Stimulated activated naive CD8-positive, alpha-beta T cell treated with anti-CD3 and anti-CD28 coated beads, Interleukin-15, Interleukin-2, amounts not matched to agents 100 U/mL and 50 U/mL, for 24 hours (primary cell): Measurements from ENCODE around the gene NDUFA13.
A peak's percentile ranks its signal among the peaks of the same experiment; 100 is the strongest.

Source experiments
- ATAC-seq: fragments of 150-1000 bp; cut with Tn5 transposase; one replicate; pipeline ENCODE4 v1.10.0; 2021
- DNase-seq: peaks from one replicate; pipeline ENCODE4 v3.0.0; 2021

The NDUFA13 gene

DNA sequence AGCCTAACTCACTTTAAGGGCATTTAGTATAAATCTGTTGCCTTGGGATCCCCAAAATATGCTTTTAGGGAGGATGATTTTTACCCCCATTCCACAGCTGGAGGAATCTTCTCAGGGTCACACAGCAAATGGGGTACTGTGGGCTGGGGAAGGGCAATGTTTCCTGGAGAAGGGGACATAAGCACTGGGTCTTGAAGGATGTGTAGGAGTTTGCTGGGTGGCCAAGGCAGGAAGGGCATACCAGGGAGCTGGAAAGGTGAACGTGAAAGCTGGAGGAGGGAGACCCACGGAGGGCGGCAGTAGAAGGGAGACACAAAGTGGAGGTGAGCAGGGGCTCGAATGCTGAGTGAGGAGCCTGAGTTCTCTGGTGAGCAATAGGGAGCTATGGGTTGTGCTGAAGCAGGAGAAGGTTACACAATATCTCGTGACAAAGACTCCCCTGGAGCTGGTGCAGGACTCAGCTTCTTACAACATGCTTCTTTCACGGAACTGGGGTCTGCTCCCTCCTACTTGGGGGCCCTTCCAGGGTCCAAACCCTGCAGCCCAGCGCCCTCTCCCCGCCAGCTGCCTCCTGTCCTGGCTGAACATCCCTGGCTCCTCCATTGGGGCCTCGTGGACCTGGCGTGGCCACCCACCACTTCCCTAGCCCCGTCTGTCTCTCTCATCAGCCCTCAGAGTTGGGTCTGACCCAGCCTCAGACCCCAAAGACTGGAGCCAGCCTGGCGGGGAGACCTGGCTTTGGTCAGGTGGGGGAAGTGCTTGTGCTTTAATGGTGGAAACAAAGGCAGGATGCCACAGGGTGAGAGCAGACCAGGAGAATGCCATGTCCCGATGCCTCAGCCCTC lies 33.1 kb downstream of the NDUFA13 start:
- no peak for ATAC-seq
- DNase-seq, result no peak

- DNase-seq, result no peak
- ATAC-seq, result no peak
Measured at GRCh38 chr19:19549804-19550464, 33.9 kb downstream of the NDUFA13 start.

GRCh38 chr19:19550485-19550929 lies 34.5 kb downstream of the NDUFA13 start:
- DNase-seq (no peak), ATAC-seq (no peak)

DNA sequence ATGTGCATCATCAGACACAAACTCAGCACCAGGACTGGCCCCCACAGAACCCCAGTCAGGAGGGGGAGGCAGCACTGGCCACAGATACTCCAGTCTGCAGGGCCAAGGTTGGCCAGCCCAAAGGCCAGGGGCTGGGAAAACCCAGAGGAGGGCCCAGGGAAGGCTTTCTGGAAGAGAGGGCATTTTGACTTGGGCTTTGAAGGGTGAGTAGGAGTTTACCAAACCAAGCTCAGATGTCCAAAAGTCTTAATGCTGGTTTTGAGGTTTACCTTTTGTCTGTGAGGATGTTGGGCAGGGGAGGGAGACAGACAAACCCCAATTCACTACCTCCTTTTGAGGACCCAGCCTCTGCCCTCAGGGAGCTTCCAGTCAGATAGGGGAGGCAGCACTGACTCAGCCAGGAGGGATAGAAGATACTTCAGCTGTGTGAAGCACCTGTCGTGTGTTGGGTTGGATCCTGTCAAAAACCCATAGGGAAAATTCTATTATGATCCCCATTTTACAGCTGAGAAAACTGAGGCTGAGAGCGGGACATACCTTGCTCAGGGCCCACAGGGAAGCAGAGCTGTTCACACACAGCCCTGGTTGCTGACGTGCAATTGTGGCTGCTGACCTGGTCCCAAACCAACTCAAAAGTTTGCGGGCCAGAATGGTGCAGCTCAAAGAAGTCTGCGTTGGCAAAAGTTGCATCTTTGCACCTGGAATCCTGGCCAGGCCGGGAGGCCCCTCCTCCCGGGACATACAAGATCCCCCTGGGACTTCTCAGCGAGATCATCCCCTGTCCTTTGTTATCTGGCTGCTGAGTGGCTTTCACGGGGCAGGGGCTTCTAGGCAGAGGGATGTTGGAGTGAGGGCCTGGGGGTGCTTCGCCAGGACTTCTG lies 35.2 kb downstream of the NDUFA13 start:
- DNase-seq (no peak), ATAC-seq (no peak)

- DNase-seq (no peak), ATAC-seq (no peak)
Measured at GRCh38 chr19:19551853-19552192, 35.8 kb downstream of the NDUFA13 start.

DNA sequence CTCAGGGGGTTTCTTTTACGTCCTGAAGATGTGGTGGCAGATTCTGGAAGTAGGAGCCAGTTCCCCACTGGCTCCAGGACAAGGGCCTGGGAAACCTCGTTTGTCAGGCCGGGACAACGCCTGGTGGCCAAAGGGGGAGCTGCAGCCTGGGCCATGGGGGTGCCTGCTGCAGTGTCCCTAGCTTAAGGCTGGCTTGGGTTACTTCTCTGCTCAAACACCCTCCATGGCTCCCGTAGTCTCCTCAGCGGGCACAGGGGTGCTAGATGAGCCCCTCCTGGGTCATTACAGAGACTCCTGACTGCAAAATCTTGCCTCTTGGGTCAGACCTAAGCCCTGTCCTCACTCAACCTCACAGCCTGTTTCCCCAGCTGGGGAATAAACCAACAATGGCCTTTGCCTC lies 36.8 kb downstream of the NDUFA13 start:
- ATAC-seq (no peak), DNase-seq (peak; percentile 50)

- ATAC-seq, result no peak
- no peak for DNase-seq
Measured at GRCh38 chr19:19553670-19554069, 37.6 kb downstream of the NDUFA13 start.

GRCh38 chr19:19554074-19555023 lies 38.3 kb downstream of the NDUFA13 start:
- ATAC-seq (peak; percentile 40), DNase-seq (peak; percentile 79)

DNA sequence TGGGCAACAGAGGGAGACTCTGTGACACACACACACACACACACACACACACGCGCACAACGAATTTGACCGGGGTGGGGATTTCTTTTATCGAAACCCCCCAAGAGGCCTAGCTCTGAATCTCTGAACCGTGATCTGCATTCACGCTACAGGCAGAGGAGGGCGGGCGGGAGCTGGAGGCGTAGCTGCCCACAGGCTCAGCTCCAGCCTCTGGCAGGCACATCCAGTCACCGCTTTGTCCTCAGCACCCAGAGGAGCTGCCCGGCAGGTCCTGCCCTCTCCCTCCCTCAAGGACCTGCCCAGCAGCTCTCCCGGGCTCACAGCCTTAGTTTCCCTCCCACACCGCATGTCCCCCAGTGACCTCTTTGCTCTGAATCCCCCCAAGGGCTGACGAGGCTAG lies 42.0 kb downstream of the NDUFA13 start:
- no peak for DNase-seq
- no peak for ATAC-seq

- ATAC-seq (no peak), DNase-seq (no peak)
Measured at GRCh38 chr19:19558636-19559035, 42.6 kb downstream of the NDUFA13 start.

- ATAC-seq, result no peak
Measured at GRCh38 chr19:19559931-19560330, 43.9 kb downstream of the NDUFA13 start.

GRCh38 chr19:19561946-19562664 lies 46.1 kb downstream of the NDUFA13 start:
- DNase-seq (no peak), ATAC-seq (no peak)

More at GRCh38 chr19:19559931-19560330, 43.9 kb downstream of the NDUFA13 start:
- no peak for DNase-seq

DNA sequence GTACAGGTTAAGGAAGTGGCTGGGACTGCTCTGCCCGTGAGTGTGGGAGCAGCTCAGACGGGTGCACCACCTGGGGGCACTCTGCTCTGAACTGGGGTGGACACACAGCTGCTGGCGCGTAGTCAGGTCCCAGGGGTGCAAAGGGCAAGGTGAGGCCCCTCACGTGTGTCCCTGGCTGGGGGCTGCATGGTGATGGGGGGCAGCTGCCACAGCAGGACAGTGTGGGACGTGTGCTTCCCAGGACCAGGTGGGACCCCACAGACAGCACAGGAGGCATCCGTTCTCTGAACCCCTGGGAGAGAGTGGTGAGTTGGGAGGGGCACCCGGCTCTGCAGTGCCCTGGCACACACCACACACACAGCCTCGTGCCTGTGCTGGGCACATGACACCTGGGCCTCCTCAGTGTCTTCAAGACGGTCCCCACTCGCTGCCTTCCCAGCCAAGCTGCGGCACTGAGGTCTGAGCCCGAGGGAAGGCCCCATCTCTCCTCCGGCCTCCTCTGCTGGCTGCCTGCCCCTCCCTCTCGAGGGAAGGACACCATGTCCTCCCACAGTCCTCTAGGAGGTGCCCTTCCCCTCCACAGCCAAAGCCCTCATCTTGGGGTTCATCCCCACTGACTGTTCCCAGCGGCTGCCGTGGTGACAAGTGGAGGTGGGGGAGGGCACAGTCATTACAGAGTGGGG lies 46.8 kb downstream of the NDUFA13 start:
- DNase-seq, result no peak
- peak; percentile 71 for ATAC-seq

DNA sequence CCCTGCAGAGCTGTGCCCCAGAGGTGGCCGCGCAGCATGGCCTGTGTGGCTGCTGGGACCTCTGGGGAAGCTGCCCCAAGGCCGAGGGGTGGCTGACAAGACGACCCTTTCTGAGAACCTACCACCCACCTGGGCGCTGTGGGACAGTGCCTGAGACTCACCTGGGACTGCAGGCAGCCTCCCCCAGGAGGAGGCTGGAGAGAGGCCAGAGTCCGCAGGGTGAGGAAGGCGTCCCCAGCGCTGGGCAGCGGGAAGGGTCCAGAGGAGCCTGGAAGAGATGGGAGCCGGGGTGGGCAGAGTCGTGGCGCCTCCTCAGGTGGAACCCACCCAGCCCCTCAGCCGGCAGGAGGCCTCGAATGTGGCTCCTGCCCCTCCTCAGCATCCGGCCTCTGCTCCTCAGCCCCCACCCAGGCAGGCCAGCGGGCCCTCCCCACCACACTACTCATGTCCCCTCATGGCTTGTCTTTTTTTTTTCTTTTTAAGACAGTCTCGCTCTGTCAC lies 47.4 kb downstream of the NDUFA13 start:
- DNase-seq (no peak), ATAC-seq (no peak)

DNA sequence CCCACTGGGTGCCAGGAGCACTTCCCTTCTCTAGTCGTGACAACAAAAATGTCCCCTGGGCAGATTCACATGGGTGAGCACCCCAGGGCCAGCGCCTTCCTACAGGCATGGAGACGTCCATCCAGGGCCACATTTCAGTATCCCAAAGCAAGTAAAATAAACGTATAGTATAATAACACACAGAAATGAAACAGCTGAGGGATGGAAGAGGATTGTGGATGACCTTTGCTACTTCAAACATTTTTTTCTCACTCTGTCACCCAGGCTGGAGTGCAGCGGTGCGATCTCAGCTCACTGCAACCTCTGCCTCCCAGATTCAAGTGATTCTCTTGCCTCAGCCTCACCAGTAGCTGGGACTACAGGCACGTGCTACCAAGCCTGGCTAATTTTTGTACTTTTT lies 50.3 kb downstream of the NDUFA13 start:
- DNase-seq, result no peak
- no peak for ATAC-seq

GRCh38 chr19:19567391-19567790 lies 51.4 kb downstream of the NDUFA13 start:
- DNase-seq (no peak), ATAC-seq (no peak)

- no peak for DNase-seq
- no peak for ATAC-seq
Measured at GRCh38 chr19:19568802-19569756, 53.1 kb downstream of the NDUFA13 start.

- ATAC-seq, result no peak
- no peak for DNase-seq
Measured at GRCh38 chr19:19570571-19570970, 54.5 kb downstream of the NDUFA13 start.
